Lung (tissue), 12 donors: ENCODE measurements around the gene COBL. TPM values are rescaled to one million over a fixed set of nuclear protein-coding genes. Genes with fewer than 3 reads are reported as not detected.

Experiments
- ATAC-seq: fragments of 200-7000 bp; cut with Tn5 transposase; one replicate; pipeline ENCODE4 v1.9.1; 2020; ENCODE audit warnings: moderate number of reproducible peaks; ENCODE audit not compliant: insufficient read depth, low FRiP score
- DNase-seq, 3 donors: peaks; one replicate each; pipeline ENCODE4 v3.0.0-alpha.2; 2013 to 2017
- H3K27ac ChIP-seq, 2 donors: one replicate each; pipeline ENCODE4 v1.5.1; 2013; ENCODE audit warnings: mild to moderate bottlenecking in 2 of 2, moderate library complexity in 2 of 2, control low read depth in 1 of 2, inconsistent platforms in 1 of 2, low read depth in 1 of 2, low read length in 1 of 2
- H3K27me3 ChIP-seq, 3 donors: one replicate each; pipeline ENCODE4 v1.5.1; 2013; ENCODE audit warnings: low read length in 2 of 3; ENCODE audit not compliant: control insufficient read depth in 3 of 3, insufficient read depth in 3 of 3
- H3K36me3 ChIP-seq, 4 donors: one replicate each; pipeline ENCODE4 v1.5.1; 2013; ENCODE audit warnings: low read length in 4 of 4, mild to moderate bottlenecking in 1 of 4, moderate library complexity in 1 of 4; ENCODE audit not compliant: control insufficient read depth in 4 of 4, insufficient read depth in 4 of 4
- H3K4me1 ChIP-seq, 5 donors: one replicate each; pipeline ENCODE4 v1.5.1; 2013; ENCODE audit warnings: low read length in 5 of 5, mild to moderate bottlenecking in 2 of 5, moderate library complexity in 1 of 5; ENCODE audit not compliant: control insufficient read depth in 5 of 5, insufficient read depth in 5 of 5
- H3K4me3 ChIP-seq: one replicate; pipeline ENCODE4 v1.5.1; 2013; ENCODE audit warnings: mild to moderate bottlenecking, control low read depth, moderate library complexity
- H3K9ac ChIP-seq, 2 donors: one replicate each; pipeline ENCODE4 v1.5.1; 2013; ENCODE audit warnings: low read length in 2 of 2, control low read depth in 1 of 2; ENCODE audit not compliant: insufficient read depth in 1 of 2
- H3K9me3 ChIP-seq, 4 donors: one replicate each; pipeline ENCODE4 v1.5.1; 2013; ENCODE audit warnings: low read length in 3 of 4, mild to moderate bottlenecking in 1 of 4, moderate library complexity in 1 of 4; ENCODE audit not compliant: control insufficient read depth in 4 of 4, insufficient read depth in 3 of 4
- WGBS, 2 donors: extraction: QIAGEN DNeasy Blood & Tissue Kit; methylation state at CpG; one replicate each; pipeline ENCODE4 v1.1.7; 2013; 5-methylcytosine and 5-hydroxymethylcytosine counted together
- polyA plus RNA-seq, 2 donors: library from polyadenylated mRNA; stranded (reverse); fragments of 200-250 nt; gene quantifications; one replicate each; pipeline ENCODE4 v1.2.1, GENCODE V29; 2013
- total RNA-seq, 2 donors: library from RNA; depleted of rRNA in 1 of 2; stranded (reverse); fragments of >200 nt in 1 of 2; gene quantifications; one replicate each; pipeline ENCODE4 v1.2.1, GENCODE V29; 2014 to 2021
- TF ChIP-seq, protein P1 (sequence below): IDR thresholded peaks from 2 replicates; pipeline ENCODE4 v1.5.1; 2012; ENCODE audit warnings: mild to moderate bottlenecking; ENCODE audit errors: control extremely low read depth, extremely low read depth
- donor health status: control.
- donor health status: control.
- donor health status: Bipolar disorder and iron deficiency.
- donor health status: healthy.
- donor health status: DM: yes; HTN: yes; CAD: no.

Gene COBL
- total and polyA plus RNA-seq, 4 donors = 6.3 to 38.1 (median 15.0) TPM

- DNase-seq (no peak), ATAC-seq (no peak)
- TF ChIP-seq, protein P1, sequence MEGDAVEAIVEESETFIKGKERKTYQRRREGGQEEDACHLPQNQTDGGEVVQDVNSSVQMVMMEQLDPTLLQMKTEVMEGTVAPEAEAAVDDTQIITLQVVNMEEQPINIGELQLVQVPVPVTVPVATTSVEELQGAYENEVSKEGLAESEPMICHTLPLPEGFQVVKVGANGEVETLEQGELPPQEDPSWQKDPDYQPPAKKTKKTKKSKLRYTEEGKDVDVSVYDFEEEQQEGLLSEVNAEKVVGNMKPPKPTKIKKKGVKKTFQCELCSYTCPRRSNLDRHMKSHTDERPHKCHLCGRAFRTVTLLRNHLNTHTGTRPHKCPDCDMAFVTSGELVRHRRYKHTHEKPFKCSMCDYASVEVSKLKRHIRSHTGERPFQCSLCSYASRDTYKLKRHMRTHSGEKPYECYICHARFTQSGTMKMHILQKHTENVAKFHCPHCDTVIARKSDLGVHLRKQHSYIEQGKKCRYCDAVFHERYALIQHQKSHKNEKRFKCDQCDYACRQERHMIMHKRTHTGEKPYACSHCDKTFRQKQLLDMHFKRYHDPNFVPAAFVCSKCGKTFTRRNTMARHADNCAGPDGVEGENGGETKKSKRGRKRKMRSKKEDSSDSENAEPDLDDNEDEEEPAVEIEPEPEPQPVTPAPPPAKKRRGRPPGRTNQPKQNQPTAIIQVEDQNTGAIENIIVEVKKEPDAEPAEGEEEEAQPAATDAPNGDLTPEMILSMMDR = no peak
- Histone ChIP-seq H3K27ac (no peak overlapping the region), H3K27me3 (no peaks in the 10 kb centered on the region), H3K36me3 (no peaks in the 10 kb centered on the region), H3K4me3 (no peak overlapping the region), H3K9ac (no peak overlapping the region), H3K9me3 (peaks cover 0 to 2% (median 0%) of the 10 kb centered on the region in 4 donors), H3K4me1 (peaks cover 9 to 43% (median 12%) of the 10 kb centered on the region in 5 donors)
- WGBS, 2 donors = 65 to 69% methylated on average over 8 of the region's 8 CpGs
These were observed 8.9 kb downstream of the COBL start for GRCh38 chr7:51307651-51308210.

GRCh38 chr7:51306761-51307160, 9.8 kb downstream of the COBL start:
- WGBS, 2 donors = 92 to 98% methylated on average over 9 of the region's 9 CpGs
- peaks cover 9 to 36% (median 12%) of the 10 kb centered on the region in 5 donors for H3K4me1 ChIP-seq
- no peak for ATAC-seq
- no peak for DNase-seq
- H3K27ac ChIP-seq = no peak overlapping the region
- H3K4me3 ChIP-seq = no peak overlapping the region
- no peaks in the 10 kb centered on the region for H3K27me3 ChIP-seq
- H3K36me3 ChIP-seq = no peaks in the 10 kb centered on the region
- no peak overlapping the region for H3K9ac ChIP-seq
- H3K9me3 ChIP-seq = peaks cover 0 to 2% (median 0%) of the 10 kb centered on the region in 4 donors
- TF ChIP-seq, protein P1 = no peak

DNA sequence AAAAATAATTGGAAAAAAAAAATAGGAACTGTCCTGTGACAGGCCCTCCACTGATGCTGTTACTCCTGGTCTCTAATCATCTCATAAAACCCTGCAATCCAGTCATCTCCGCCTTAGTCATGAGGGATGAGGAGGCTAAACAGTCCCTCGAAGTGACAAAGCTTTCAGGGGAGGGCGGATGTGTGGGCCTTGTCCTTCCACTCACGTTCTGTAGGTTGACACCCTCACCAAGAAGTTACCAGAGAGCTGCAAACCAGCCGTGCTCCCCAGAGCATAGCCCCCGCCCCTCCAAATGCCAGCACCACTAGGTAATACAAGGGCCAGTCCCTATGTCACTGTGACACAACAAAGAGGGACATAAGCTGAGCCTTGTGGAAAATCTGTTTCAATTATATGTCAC, 11.9 kb downstream of the COBL start:
- H3K27me3 ChIP-seq = no peaks in the 10 kb centered on the region
- H3K9me3 ChIP-seq = peaks cover 0 to 2% (median 0%) of the 10 kb centered on the region in 4 donors
- DNase-seq = no peak
- no peak overlapping the region for H3K9ac ChIP-seq
- no peak overlapping the region for H3K4me3 ChIP-seq
- peak overlapping the region in 1 of 2 donors; percentile 36 for H3K27ac ChIP-seq
- ATAC-seq = no peak
- WGBS, 2 donors = 81 to 90% methylated on average over 6 of the region's 6 CpGs
- peaks cover 9 to 31% (median 12%) of the 10 kb centered on the region in 5 donors for H3K4me1 ChIP-seq
- H3K36me3 ChIP-seq = no peaks in the 10 kb centered on the region
- TF ChIP-seq, protein P1 = no peak

DNA sequence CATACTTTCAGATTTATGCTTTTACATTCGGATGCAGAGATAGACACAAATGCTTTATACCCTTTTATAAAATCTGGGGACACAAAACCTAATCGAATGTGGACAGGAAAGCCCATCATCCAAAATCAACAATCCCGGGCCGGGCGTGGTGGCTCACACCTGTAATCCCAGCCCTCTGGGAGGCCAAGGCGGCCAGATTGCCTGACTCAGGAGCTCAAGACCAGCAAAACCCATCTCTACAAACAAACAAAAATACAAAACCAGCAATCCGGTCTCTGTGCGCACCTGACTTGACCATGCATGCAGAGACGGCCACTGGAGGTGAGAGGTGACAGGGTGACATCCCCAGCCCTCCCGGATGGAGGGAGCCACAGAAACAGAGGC, 13.5 kb downstream of the COBL start:
- peaks cover under 1 to 16% (median 9%) of the 10 kb centered on the region in 5 donors for H3K4me1 ChIP-seq
- H3K27ac ChIP-seq = peak overlapping the region in 1 of 2 donors; percentile 67
- H3K9me3 ChIP-seq = peaks cover 0 to 2% (median 0%) of the 10 kb centered on the region in 4 donors
- no peaks in the 10 kb centered on the region for H3K27me3 ChIP-seq
- no peak overlapping the region for H3K9ac ChIP-seq
- no peak overlapping the region for H3K4me3 ChIP-seq
- no peak for DNase-seq
- TF ChIP-seq, protein P1 = no peak
- 91% methylated on average over 10 of the region's 10 CpGs for WGBS, 2 donors
- ATAC-seq = no peak
- H3K36me3 ChIP-seq = no peaks in the 10 kb centered on the region
